Nephron (organoid): ENCODE results near the gene IGFBP3.
"Not testable (repeated sequence)": the region's sequence is repeated elsewhere in the genome, so short reads cannot be mapped to it uniquely, and the experiment has no call there.

Source experiments
- H3K27ac Mint-ChIP-seq, 3 experiments: 2 replicates each; pipeline ENCODE4 v1.8.0; 2020; ENCODE audit warnings: mixed read lengths in 3 of 3, mild to moderate bottlenecking in 2 of 3, moderate library complexity in 1 of 3
- H3K27me3 Mint-ChIP-seq: 2 replicates; pipeline ENCODE4 v1.8.0; 2021; ENCODE audit warnings: low read depth, mild to moderate bottlenecking, moderate library complexity, mixed read lengths
- H3K36me3 Mint-ChIP-seq: 2 replicates; pipeline ENCODE4 v1.8.0; 2020; ENCODE audit warnings: low read depth, mixed read lengths
- H3K4me1 Mint-ChIP-seq: 2 replicates; pipeline ENCODE4 v1.8.0; 2020; ENCODE audit warnings: mixed read lengths
- H3K4me3 Mint-ChIP-seq, 3 experiments: 2 replicates each; pipeline ENCODE4 v1.8.0; 2020; ENCODE audit warnings: mild to moderate bottlenecking in 3 of 3, mixed read lengths in 3 of 3, moderate library complexity in 2 of 3
- H3K9me3 Mint-ChIP-seq: 2 replicates; pipeline ENCODE4 v1.8.0; 2020; ENCODE audit warnings: mixed read lengths
- TF ChIP-seq, protein P1 (sequence below), 3 experiments: fragments of 200-600 bp; sonication (generic); IDR thresholded peaks; one replicate each; pipeline ENCODE4 v1.5.0; 2021; ENCODE audit warnings: antibody characterized with exemption in 3 of 3; ENCODE audit not compliant: unreplicated experiment in 3 of 3

IGFBP3 gene

DNA sequence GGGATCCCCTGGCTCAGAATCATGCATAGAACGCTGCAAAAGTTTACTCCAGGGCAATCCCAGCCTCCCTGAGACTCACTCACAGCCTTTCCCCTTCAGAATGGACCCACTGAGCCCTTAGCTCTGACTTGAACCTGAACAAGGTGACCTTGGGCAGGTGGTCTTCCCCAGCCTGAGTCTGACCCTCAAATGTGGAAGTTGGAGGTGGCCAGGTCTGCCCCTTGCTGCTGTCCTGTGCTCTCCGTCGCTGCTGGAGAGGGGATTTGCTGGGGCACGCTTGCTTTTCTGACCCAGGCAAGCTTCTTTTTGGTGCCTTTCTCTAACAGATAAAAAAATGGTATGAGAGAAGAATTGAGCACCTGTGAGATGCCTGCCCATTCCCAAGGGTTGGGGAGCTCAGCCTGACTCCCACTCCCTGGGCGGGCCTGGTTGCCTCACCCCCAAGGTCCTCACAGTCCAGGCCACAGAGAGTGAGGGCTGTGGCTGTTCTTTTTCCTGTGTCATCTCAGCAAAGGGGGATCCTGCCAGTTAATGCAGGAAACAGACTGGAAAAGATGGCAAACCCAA lies 46.6 kb upstream of the IGFBP3 start:
- Mint-ChIP-seq H3K4me1 (no peaks in the 10 kb centered on the region), H3K36me3 (no peaks in the 10 kb centered on the region), H3K4me3 (no peak overlapping the region), H3K27ac (no peak overlapping the region), H3K9me3 (no peaks in the 10 kb centered on the region), H3K27me3 (peaks cover 12% of the 10 kb centered on the region)
- TF ChIP-seq, protein P1, sequence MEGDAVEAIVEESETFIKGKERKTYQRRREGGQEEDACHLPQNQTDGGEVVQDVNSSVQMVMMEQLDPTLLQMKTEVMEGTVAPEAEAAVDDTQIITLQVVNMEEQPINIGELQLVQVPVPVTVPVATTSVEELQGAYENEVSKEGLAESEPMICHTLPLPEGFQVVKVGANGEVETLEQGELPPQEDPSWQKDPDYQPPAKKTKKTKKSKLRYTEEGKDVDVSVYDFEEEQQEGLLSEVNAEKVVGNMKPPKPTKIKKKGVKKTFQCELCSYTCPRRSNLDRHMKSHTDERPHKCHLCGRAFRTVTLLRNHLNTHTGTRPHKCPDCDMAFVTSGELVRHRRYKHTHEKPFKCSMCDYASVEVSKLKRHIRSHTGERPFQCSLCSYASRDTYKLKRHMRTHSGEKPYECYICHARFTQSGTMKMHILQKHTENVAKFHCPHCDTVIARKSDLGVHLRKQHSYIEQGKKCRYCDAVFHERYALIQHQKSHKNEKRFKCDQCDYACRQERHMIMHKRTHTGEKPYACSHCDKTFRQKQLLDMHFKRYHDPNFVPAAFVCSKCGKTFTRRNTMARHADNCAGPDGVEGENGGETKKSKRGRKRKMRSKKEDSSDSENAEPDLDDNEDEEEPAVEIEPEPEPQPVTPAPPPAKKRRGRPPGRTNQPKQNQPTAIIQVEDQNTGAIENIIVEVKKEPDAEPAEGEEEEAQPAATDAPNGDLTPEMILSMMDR (IDR thresholded peaks at IDR 0.05; ENCODE audit: unreplicated experiment in 3 of 3), result no peak

DNA sequence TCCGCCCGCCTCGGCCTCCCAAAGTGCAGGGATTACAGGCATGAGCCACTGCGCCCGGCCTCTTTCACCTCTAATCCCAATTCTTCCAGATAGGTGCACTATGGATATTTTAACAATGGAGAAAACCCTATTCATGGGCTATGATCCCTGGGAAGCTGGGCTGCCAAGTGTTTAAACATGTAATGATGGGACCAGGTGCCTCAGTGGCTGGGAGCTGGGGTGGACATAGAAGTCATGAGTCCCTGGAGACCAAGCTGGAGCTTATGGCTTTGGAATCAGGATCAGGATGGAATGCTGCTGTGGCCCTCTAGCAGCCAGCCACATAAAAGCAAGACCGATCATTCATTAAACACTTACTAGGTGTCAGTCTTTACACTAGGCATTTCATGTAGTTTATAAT lies 41.8 kb upstream of the IGFBP3 start:
- Mint-ChIP-seq H3K9me3 (no peaks in the 10 kb centered on the region), H3K36me3 (no peaks in the 10 kb centered on the region)
- TF ChIP-seq, protein P1 (IDR thresholded peaks at IDR 0.05; ENCODE audit: unreplicated experiment in 3 of 3), result no peak

DNA sequence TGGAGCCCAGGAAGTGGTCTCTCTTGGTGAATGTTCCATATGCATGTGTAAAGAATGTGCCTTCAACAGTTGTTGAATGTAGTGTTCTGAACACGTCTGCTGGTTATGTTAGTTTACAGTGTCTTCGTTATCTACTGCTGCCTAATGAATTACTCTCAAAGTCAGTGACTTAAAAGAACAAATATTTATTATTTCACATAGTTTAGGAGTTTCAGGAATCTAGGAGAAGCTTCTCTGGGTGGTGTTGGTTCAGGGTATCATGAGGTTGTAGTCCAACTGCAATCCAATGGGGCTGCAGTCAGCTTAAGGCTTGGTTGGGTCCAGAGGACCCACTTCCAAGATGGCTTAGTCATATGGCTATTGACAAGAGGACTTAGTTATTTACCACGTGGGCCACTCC lies 36.6 kb upstream of the IGFBP3 start:
- H3K36me3 Mint-ChIP-seq, result no peaks in the 10 kb centered on the region
- TF ChIP-seq, protein P1 (IDR thresholded peaks at IDR 0.05; ENCODE audit: unreplicated experiment in 3 of 3), result no peak
- H3K4me1 Mint-ChIP-seq, result no peaks in the 10 kb centered on the region
- no peak overlapping the region for H3K27ac Mint-ChIP-seq
- no peaks in the 10 kb centered on the region for H3K27me3 Mint-ChIP-seq
- peaks cover 11% of the 10 kb centered on the region for H3K9me3 Mint-ChIP-seq
- no peak overlapping the region for H3K4me3 Mint-ChIP-seq

More for the DNA sequence above, 41.8 kb upstream of the IGFBP3 start:
- no peaks in the 10 kb centered on the region for H3K27me3 Mint-ChIP-seq
- no peak overlapping the region for H3K4me3 Mint-ChIP-seq
- H3K27ac Mint-ChIP-seq, result no peak overlapping the region
- no peaks in the 10 kb centered on the region for H3K4me1 Mint-ChIP-seq

DNA sequence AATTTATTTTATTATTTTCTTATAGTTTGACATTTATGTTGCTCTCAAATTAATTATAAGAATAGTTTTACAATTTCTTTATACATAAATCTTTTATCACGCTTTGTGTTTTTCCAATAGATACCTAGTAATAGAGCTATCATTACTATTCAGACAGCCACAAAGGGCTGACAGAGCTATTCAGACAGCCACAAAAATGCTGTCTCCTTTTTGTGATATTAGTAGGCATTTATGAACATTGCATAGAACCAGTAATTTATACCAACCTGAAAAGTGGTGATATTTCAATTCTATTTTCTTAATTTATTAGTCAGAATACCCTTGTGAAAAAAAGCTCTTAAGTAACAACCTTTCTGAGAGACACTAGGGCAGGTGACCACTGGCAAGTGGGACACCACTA lies 34.2 kb upstream of the IGFBP3 start:
- no peak overlapping the region for H3K4me3 Mint-ChIP-seq
- H3K36me3 Mint-ChIP-seq, result no peaks in the 10 kb centered on the region
- H3K27ac Mint-ChIP-seq, result no peak overlapping the region
- TF ChIP-seq, protein P1 (IDR thresholded peaks at IDR 0.05; ENCODE audit: unreplicated experiment in 3 of 3), result no peak
- H3K9me3 Mint-ChIP-seq, result peaks cover 14% of the 10 kb centered on the region
- H3K27me3 Mint-ChIP-seq, result no peaks in the 10 kb centered on the region
- no peaks in the 10 kb centered on the region for H3K4me1 Mint-ChIP-seq

DNA sequence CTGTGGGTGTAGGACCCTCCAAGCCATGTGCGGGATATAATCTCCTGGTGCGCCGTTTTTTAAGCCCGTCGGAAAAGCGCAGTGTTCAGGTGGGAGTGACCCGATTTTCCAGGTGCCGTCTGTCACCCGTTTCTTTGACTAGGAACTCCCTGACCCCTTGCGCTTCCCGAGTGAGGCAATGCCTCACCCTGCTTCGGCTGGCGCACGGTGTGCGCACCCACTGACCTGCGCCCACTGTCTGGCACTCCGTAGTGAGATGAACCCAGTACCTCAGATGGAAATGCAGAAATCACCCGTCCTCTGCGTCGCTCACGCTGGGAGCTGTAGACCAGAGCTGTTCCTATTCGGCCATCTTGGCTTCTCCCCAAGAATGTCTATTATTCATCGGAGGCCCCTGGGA lies 32.0 kb upstream of the IGFBP3 start:
- H3K4me1 Mint-ChIP-seq, H3K27me3 Mint-ChIP-seq, H3K36me3 Mint-ChIP-seq, H3K27ac Mint-ChIP-seq, H3K4me3 Mint-ChIP-seq: not testable (repeated sequence)
- H3K9me3 Mint-ChIP-seq, result peaks cover 21% of the 10 kb centered on the region

DNA sequence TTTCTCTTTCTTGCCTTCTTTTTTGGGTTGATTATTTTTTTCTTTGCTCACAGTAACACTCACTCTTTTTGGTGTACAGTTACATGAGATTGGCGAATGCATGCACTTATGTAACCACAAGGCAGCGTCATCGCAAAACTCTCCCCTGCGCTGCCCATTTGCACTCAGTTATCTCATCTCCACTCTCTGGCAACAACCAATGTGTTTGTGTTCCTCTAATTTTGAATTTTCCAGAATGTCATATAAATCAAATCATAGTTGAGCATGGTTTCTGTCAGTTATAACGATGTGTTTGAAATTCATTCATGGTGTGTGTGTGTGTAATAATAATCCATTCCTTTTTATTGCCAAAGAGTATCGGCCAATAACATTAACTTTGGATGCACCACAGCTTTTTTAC lies 23.0 kb upstream of the IGFBP3 start:
- Mint-ChIP-seq H3K4me1 (no peaks in the 10 kb centered on the region), H3K36me3 (no peaks in the 10 kb centered on the region), H3K27ac (no peak overlapping the region), H3K9me3 (peaks cover 4% of the 10 kb centered on the region), H3K4me3 (no peak overlapping the region), H3K27me3 (no peaks in the 10 kb centered on the region)
- TF ChIP-seq, protein P1 (IDR thresholded peaks at IDR 0.05; ENCODE audit: unreplicated experiment in 3 of 3), result no peak
